ENCODE data around the gene MMP11.
"Not testable (repeated sequence)": the region's sequence is repeated elsewhere in the genome, so short reads cannot be mapped to it uniquely, and the experiment has no call there.

MMP11 gene

GRCh38 chr22:23772649-23773473 is at the start of gene MMP11:
Gene MMP11 (plus strand): TSS chr22:23772849. CDS start chr22:23772871, 22 bp downstream.
- DNase-seq: peak; percentile 82

- DNase-seq: not testable (repeated sequence)
These were observed 44.5 kb upstream of the MMP11 start for GRCh38 chr22:23728108-23728507.

GRCh38 chr22:23737696-23738095 is 35.0 kb upstream of the MMP11 start:
- no peak for DNase-seq

GRCh38 chr22:23742505-23743264 is 30.0 kb upstream of the MMP11 start:
- no peak for DNase-seq

GRCh38 chr22:23743303-23743705 is 29.3 kb upstream of the MMP11 start:
- no peak for DNase-seq

- DNase-seq: no peak
These were observed 28.6 kb upstream of the MMP11 start for GRCh38 chr22:23744001-23744400.

- DNase-seq: no peak
These were observed 28.2 kb upstream of the MMP11 start for GRCh38 chr22:23744485-23744884.

- DNase-seq: no peak
These were observed 26.9 kb upstream of the MMP11 start for GRCh38 chr22:23745791-23746190.

GRCh38 chr22:23749841-23750301 is 22.8 kb upstream of the MMP11 start:
- no peak for DNase-seq

GRCh38 chr22:23750367-23750713 is 22.3 kb upstream of the MMP11 start:
- no peak for DNase-seq

- peak; percentile 93 for DNase-seq
These were observed 21.8 kb upstream of the MMP11 start, which contains the start of gene ZNF70 for GRCh38 chr22:23750714-23751440. Gene ZNF70 (minus strand): TSS chr22:23751112. CDS start chr22:23745140, 5,972 bp downstream.

GRCh38 chr22:23751441-23751996 is 21.1 kb upstream of the MMP11 start:
- DNase-seq: peak; percentile 34

GRCh38 chr22:23752090-23752691 is 20.5 kb upstream of the MMP11 start:
- DNase-seq: no peak

GRCh38 chr22:23752750-23753149 is 19.9 kb upstream of the MMP11 start:
- DNase-seq: no peak

GRCh38 chr22:23753385-23753784 is 19.3 kb upstream of the MMP11 start:
- no peak for DNase-seq

- DNase-seq: no peak
These were observed 18.3 kb upstream of the MMP11 start, which contains the start of gene VPREB3 for GRCh38 chr22:23754220-23754919. Gene VPREB3 (minus strand): TSS chr22:23754425. CDS start chr22:23754363, 62 bp downstream.

GRCh38 chr22:23754980-23755636 is 17.5 kb upstream of the MMP11 start:
- no peak for DNase-seq

- DNase-seq: no peak
These were observed 16.9 kb upstream of the MMP11 start for GRCh38 chr22:23755711-23756110.

GRCh38 chr22:23756891-23757290 is 15.8 kb upstream of the MMP11 start:
- no peak for DNase-seq

- DNase-seq: no peak
These were observed 13.1 kb upstream of the MMP11 start for GRCh38 chr22:23759566-23759965.

- DNase-seq: no peak
These were observed 12.6 kb upstream of the MMP11 start for GRCh38 chr22:23760056-23760455.

Measured in CD4-positive, alpha-beta T cell treated with Interleukin-6 for 4 hours (primary cell).